ENCODE results near the gene TOMM20L. TPM values are rescaled to one million over a fixed set of nuclear protein-coding genes. Genes with fewer than 3 reads are reported as not detected.
"Not testable (repeated sequence)": the region's sequence is repeated elsewhere in the genome, so short reads cannot be mapped to it uniquely, and the experiment has no call there.

The TOMM20L gene
- total RNA-seq, 1 experiment from 2014 or later: not detected

DNA sequence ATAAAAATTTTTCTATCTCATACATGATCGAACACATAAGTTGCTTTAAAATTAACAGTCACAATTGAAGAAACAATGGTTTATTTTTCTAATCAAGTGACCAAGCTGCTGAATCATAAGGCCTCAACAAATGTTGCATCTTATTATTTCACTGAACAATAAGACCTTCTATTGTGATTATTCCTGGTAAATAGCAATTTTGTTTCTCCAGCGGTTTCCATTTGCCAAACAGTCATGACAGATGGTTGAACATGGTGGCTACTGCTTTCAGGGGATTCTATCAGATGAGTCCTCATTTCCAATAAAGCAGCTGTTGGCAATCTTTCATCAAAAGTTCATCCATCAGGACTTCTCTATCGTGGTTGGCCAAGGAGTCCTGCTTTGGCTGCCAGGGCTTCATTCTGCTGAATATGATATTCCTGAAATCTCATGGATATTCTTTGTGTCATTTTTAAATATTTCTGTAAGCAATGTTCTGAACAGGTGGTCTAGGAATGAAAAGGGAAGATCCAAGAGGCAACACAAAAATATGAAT is 13.0 kb downstream of the TOMM20L start:
- Histone ChIP-seq H3K4me1 (replicated peaks; ENCODE audit: insufficient read depth) (no peaks in the 10 kb centered on the region), H4K20me1 (ENCODE audit: insufficient read depth) (no peaks in the 10 kb centered on the region), H3K27me3 (ENCODE audit: insufficient read depth, low read depth) (no peaks in the 10 kb centered on the region), H3K79me2 (ENCODE audit: low read depth) (no peaks in the 10 kb centered on the region), H3K4me3 (no peak overlapping the region), H3K9me3 (ENCODE audit: insufficient read depth, low read depth) (no peaks in the 10 kb centered on the region), H3F3A (ENCODE audit: insufficient read depth, low read depth) (peaks cover 8% of the 10 kb centered on the region; the same call in 1 of the 2 replicates), H3K4me2 (no peak overlapping the region), H3K9me2 (ENCODE audit: insufficient read depth) (no peaks in the 10 kb centered on the region), H3K27ac (no peak overlapping the region), H3K36me3 (ENCODE audit: low read depth) (peaks cover 23% of the 10 kb centered on the region), H2AFZ (no peak overlapping the region)
- POLR2A ChIA-PET (ENCODE audit: unreplicated experiment): no interaction called here
- no peak for DNase-seq
- intact Hi-C loops (cut with micrococcal nuclease; ENCODE audit: unreplicated experiment): no loop called here
- CTCF ChIA-PET: no interaction called here
- BruUV-seq (replicated peaks): no TSS peak
- TF ChIP-seq EZH2 (IDR thresholded peaks at IDR 0.05; ENCODE audit: low read depth): no peak
- TF ChIP-seq, protein P1, sequence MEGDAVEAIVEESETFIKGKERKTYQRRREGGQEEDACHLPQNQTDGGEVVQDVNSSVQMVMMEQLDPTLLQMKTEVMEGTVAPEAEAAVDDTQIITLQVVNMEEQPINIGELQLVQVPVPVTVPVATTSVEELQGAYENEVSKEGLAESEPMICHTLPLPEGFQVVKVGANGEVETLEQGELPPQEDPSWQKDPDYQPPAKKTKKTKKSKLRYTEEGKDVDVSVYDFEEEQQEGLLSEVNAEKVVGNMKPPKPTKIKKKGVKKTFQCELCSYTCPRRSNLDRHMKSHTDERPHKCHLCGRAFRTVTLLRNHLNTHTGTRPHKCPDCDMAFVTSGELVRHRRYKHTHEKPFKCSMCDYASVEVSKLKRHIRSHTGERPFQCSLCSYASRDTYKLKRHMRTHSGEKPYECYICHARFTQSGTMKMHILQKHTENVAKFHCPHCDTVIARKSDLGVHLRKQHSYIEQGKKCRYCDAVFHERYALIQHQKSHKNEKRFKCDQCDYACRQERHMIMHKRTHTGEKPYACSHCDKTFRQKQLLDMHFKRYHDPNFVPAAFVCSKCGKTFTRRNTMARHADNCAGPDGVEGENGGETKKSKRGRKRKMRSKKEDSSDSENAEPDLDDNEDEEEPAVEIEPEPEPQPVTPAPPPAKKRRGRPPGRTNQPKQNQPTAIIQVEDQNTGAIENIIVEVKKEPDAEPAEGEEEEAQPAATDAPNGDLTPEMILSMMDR (conservative IDR thresholded peaks at IDR 0.05): no peak

DNA sequence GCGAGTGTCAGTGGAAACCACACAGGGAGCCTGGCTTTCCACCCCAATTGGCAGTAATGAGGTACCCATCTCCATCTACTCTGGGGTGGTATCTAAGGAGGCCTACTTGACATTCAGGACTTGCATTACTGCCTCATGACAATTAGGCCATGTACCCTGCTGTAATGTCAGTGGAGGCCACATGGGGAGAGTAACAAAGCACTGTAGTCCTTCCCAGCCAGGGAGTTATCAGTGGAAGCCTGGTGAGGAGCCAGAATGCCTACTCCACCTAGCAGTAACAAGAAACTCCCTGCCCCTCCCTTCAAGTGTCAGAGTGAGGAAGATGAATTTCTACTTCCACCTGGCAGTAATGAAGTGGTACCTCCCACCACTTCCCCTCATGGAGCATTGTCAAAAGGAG is 19.1 kb downstream of the TOMM20L start:
- ChIA-PET CTCF (no interaction called here), POLR2A (ENCODE audit: unreplicated experiment) (no interaction called here)
- no peaks in the 10 kb centered on the region for H3K4me1 ChIP-seq (replicated peaks; ENCODE audit: insufficient read depth)
- no peaks in the 10 kb centered on the region for H3K79me2 ChIP-seq (ENCODE audit: low read depth)
- no TSS peak for BruUV-seq (replicated peaks)
- TF ChIP-seq, protein P1 (conservative IDR thresholded peaks at IDR 0.05): no peak
- no peak for TF ChIP-seq EZH2 (IDR thresholded peaks at IDR 0.05; ENCODE audit: low read depth)
- H3K27ac ChIP-seq: no peak overlapping the region
- no peak overlapping the region for H2AFZ ChIP-seq
- no peak overlapping the region for H3K4me2 ChIP-seq
- H3K9me3 ChIP-seq (ENCODE audit: insufficient read depth, low read depth): no peaks in the 10 kb centered on the region
- peaks cover 4% of the 10 kb centered on the region; the same call in 1 of the 2 replicates for H3F3A ChIP-seq (ENCODE audit: insufficient read depth, low read depth)
- H3K4me3 ChIP-seq: no peak overlapping the region
- no peak for DNase-seq
- H3K36me3 ChIP-seq (ENCODE audit: low read depth): peaks cover 20% of the 10 kb centered on the region
- H4K20me1 ChIP-seq (ENCODE audit: insufficient read depth): peaks cover 6% of the 10 kb centered on the region; the same call in 1 of the 2 replicates
- intact Hi-C loops (cut with micrococcal nuclease; ENCODE audit: unreplicated experiment): no loop called here
- H3K27me3 ChIP-seq (ENCODE audit: insufficient read depth, low read depth): no peaks in the 10 kb centered on the region
- no peaks in the 10 kb centered on the region for H3K9me2 ChIP-seq (ENCODE audit: insufficient read depth)

GRCh38 chr14:58415636-58416547 is 20.2 kb downstream of the TOMM20L start:
- Histone ChIP-seq H3K27ac (no peak overlapping the region), H3K79me2 (ENCODE audit: low read depth) (no peaks in the 10 kb centered on the region), H3K4me1 (replicated peaks; ENCODE audit: insufficient read depth) (no peaks in the 10 kb centered on the region), H3F3A (ENCODE audit: insufficient read depth, low read depth) (no peaks in the 10 kb centered on the region), H3K4me2 (no peak overlapping the region), H3K9me3 (ENCODE audit: insufficient read depth, low read depth) (no peaks in the 10 kb centered on the region), H3K4me3 (no peak overlapping the region), H2AFZ (no peak overlapping the region), H3K27me3 (ENCODE audit: insufficient read depth, low read depth) (no peaks in the 10 kb centered on the region), H3K9me2 (ENCODE audit: insufficient read depth) (no peaks in the 10 kb centered on the region), H3K36me3 (ENCODE audit: low read depth) (peaks cover 15% of the 10 kb centered on the region), H4K20me1 (ENCODE audit: insufficient read depth) (peaks cover 13% of the 10 kb centered on the region)
- no peak for DNase-seq
- ChIA-PET CTCF (no interaction called here), POLR2A (ENCODE audit: unreplicated experiment) (no interaction called here)
- no TSS peak for BruUV-seq (replicated peaks)
- TF ChIP-seq EZH2 (IDR thresholded peaks at IDR 0.05; ENCODE audit: low read depth): no peak
- TF ChIP-seq, protein P1 (conservative IDR thresholded peaks at IDR 0.05): no peak
- intact Hi-C loops (cut with micrococcal nuclease; ENCODE audit: unreplicated experiment): no loop called here

GRCh38 chr14:58416934-58417333 is 21.2 kb downstream of the TOMM20L start:
- POLR2A ChIA-PET (ENCODE audit: unreplicated experiment): interaction anchor here (0.6 to 0.7 kb wide), 3 partner anchors 173 to 1839 kb away, joined by 3 to 11 read pairs (median 8); no protein-coding TSS in a partner anchor
- Histone ChIP-seq H4K20me1 (ENCODE audit: insufficient read depth) (peaks cover 13% of the 10 kb centered on the region), H3K36me3 (ENCODE audit: low read depth) (peaks cover 14% of the 10 kb centered on the region)
- H3K79me2 ChIP-seq (ENCODE audit: low read depth); H3F3A ChIP-seq (ENCODE audit: insufficient read depth, low read depth); CTCF ChIA-PET; H3K27ac ChIP-seq; H3K4me3 ChIP-seq; H3K4me1 ChIP-seq (replicated peaks; ENCODE audit: insufficient read depth); H2AFZ ChIP-seq; H3K9me2 ChIP-seq (ENCODE audit: insufficient read depth); H3K9me3 ChIP-seq (ENCODE audit: insufficient read depth, low read depth); H3K4me2 ChIP-seq; intact Hi-C loops (cut with micrococcal nuclease; ENCODE audit: unreplicated experiment); H3K27me3 ChIP-seq (ENCODE audit: insufficient read depth, low read depth); DNase-seq; BruUV-seq (replicated peaks): not testable (repeated sequence)
